H7 (cell line): ENCODE measurements around the gene CDH23. TPM values are rescaled to one million over a fixed set of nuclear protein-coding genes. Genes with fewer than 3 reads are reported as not detected.

Experiments
- DNase-seq: peaks from one replicate; pipeline ENCODE4 v3.0.0; 2012
- H3K27me3 ChIP-seq: 2 replicates; pipeline ENCODE4 v1.6.0; 2011; ENCODE audit warnings: mild to moderate bottlenecking, low read length; ENCODE audit not compliant: control insufficient read depth, insufficient read depth
- H3K36me3 ChIP-seq: replicated peaks from 2 replicates; pipeline ENCODE4 v1.5.1; 2011; ENCODE audit warnings: low read length; ENCODE audit not compliant: control insufficient read depth, insufficient read depth
- H3K4me3 ChIP-seq: 2 replicates; pipeline ENCODE4 v1.5.1; 2011; ENCODE audit warnings: low read depth, mild to moderate bottlenecking, control low read depth, low read length, moderate library complexity; ENCODE audit not compliant: insufficient read depth
- total RNA-seq: library from RNA; depleted of rRNA; stranded (reverse); fragments of >200 nt; shearing (Covaris generic); gene quantifications from 2 replicates; pipeline ENCODE4 v1.2.3, GENCODE V29; 2014

The CDH23 gene
- total RNA-seq, 1 experiment from 2014 or later: 4.5 TPM

DNA sequence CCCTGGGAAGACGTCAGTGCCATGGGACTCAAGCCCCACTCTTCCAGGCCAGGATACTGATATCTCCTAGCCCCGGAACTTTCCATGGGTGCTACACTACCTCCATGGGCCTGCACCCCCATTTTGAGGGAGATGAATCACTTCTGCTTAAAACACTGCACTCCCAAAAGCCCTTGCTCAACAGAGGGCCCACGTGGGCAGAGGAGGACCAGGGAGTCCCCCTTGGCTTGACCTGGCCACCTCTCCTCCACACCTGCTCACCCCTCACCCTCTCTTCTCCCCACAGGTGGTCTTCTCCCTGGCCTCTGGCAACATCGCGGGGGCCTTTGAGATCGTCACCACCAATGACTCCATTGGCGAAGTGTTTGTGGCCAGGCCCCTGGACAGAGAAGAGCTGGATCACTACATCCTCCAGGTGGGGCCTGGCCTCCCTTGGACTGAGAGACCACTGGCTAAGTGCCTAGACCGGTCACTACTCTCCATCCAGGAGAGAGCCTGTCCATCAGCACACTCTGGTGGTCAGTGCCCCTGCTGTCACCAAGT lies 342.7 kb downstream of the CDH23 start:
- H3K4me3 ChIP-seq: no peak overlapping the region
- H3K36me3 ChIP-seq: no peaks in the 10 kb centered on the region
- no peak for DNase-seq
- H3K27me3 ChIP-seq: no peaks in the 10 kb centered on the region

DNA sequence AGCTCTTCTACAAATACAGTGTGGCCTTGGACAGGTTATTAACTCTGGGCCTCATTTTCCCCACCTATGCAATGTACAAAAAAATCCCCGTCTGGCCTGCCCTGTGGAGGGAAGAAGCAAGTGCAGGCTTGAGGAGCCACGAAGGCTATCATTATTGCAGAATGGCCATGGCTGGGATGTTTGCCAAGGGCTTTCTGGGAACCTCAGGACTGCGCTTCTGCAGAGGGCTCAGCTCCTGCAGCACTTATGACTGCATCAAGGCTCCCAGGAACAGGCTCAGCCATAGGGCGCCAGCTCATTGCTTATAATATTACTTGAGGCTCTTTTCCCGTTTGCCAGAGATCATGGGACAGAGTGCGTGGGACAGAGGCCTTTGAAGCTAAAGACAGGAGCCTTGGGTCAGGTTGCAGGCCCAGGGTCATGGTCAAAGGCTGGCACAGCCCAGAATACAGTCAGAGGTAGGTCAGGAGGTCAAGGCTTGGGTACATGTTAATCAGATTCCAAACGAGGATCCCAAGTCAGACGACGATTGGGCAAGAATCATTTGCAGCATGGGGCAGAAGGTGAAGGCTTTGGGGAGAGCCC lies 343.4 kb downstream of the CDH23 start:
- no peak for DNase-seq
- H3K4me3 ChIP-seq: no peak overlapping the region
- H3K36me3 ChIP-seq: no peaks in the 10 kb centered on the region
- no peaks in the 10 kb centered on the region for H3K27me3 ChIP-seq

DNA sequence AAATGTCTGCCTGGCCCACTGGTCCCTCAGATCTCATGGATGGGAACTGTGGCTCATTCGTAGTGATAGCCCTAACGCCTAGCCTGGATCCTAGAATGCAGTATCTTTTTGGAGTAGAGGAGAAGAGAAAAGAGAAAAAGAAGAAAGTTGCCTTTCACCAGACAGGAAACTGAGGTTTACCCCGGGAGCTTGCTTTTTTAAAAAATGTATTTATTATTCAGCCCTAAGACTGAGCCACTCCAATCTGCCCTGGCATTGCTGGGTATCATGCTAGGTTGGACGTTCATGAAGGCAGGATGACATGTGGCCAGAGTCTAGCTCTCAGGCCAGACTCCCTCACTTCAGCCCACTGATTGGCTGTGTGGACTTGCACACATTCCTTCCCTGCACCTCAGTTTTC lies 344.3 kb downstream of the CDH23 start:
- no peaks in the 10 kb centered on the region for H3K36me3 ChIP-seq
- DNase-seq: no peak
- no peaks in the 10 kb centered on the region for H3K27me3 ChIP-seq
- H3K4me3 ChIP-seq: no peak overlapping the region

DNA sequence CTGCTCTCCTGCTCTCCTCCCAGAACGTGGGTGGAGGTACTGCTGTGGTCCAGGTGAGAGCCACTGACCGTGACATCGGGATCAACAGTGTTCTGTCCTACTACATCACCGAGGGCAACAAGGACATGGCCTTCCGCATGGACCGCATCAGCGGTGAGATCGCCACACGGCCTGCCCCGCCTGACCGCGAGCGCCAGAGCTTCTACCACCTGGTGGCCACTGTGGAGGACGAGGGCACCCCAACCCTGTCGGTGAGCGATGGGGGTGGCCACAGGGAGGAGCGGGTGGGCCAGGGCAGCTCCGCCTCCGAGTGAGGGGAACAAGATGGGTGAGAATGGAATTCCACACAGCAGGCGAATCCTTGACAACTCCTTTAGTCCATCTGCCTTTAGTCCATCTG lies 345.0 kb downstream of the CDH23 start:
- no peak for DNase-seq
- H3K4me3 ChIP-seq: no peak overlapping the region
- no peaks in the 10 kb centered on the region for H3K27me3 ChIP-seq
- H3K36me3 ChIP-seq: no peaks in the 10 kb centered on the region

DNA sequence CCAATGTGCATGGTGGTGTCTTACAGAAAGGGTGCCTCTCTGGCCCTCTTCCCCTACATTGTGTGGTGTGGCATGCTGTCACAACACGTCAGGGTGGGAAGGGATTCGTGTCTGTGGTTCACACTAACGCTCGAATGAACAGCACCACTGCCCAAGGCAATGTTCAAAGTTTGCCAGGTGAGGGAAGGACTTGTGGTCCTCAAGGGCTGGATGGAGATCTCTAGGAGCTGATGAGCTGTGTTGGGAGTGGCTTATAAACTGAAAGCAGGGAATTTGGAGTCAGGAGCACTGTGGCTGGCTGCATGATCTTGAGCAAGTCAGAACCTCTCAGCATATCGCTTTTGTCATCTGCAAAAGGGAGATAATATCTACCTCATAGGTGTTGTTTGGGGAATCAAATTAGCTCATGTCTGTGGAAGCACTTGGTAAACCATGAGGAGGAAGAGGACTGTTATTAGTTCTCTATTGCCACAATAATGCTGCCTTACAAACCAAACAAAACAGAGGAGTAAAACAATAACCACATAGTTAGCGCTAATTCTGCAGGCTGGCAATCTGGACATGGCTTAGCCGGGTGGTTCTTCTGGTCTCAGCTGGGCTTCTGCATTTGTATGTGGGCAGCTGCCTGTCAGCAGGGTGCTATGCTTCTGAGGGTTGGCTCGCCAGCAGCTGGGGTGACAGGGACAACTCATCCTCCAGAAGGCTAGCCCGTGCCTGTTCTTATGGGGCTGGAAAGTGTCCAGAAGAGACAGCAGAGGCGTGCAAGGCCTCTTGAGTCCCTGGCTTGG lies 345.8 kb downstream of the CDH23 start:
- no peaks in the 10 kb centered on the region for H3K27me3 ChIP-seq
- no peak overlapping the region for H3K4me3 ChIP-seq
- no peak for DNase-seq
- H3K36me3 ChIP-seq: no peaks in the 10 kb centered on the region

DNA sequence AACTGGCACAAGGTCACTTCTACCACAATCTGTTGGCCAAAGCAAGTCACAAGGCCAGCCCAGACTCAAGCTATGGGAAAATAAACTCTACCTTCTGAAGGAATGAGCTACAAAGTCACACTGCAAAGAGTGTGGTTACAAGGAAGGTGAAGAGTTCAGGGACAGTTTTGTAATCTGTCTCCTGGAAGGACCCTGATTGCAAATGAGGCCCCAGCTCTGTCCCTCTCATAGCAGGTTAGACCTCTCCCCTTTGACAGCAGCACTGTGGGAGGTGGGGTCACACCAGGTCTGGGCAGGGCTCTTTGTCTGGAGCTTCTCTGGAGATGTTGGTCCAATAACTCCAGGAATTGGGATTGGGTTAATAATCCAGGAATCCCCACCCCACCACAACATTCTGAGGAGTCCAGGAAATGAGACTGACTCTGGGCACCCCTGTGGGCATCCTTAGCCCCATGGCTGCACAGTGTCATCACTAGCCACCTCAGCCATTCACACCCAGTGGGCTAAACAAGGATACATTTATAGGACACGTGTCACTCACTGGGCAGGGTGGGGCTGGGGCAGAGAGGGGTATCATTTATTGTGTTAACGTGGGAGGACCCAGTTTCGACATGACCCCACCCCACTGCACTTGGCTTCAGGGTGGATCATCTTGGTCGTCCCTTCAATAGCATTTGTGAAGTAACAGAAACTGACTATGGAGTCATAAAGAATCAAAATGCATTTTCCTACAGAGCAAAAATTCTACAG lies 346.5 kb downstream of the CDH23 start:
- H3K27me3 ChIP-seq: no peaks in the 10 kb centered on the region
- no peak for DNase-seq
- no peak overlapping the region for H3K4me3 ChIP-seq

DNA sequence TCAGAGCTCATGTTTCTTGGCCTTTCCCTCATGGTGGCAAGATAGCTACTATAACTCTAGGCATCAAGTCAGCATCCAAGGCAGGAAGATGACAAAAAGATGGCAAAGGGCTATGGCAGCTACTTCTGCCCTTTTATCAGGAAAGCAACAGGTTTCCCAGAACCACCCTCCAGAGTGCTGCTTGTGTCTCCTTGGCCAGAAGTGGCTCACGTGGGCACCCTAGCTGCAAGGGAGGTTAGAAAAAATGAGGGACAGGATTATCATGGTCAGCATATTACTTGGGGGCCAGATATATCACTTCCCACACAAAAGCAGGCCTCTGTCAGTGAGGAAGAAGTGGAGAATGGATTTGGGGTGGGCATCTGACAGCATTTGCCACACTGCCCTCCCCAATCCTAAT lies 347.1 kb downstream of the CDH23 start:
- Histone ChIP-seq H3K4me3 (no peak overlapping the region), H3K36me3 (no peaks in the 10 kb centered on the region), H3K27me3 (no peaks in the 10 kb centered on the region)
- no peak for DNase-seq

More for the DNA sequence above, 346.5 kb downstream of the CDH23 start:
- no peaks in the 10 kb centered on the region for H3K36me3 ChIP-seq

DNA sequence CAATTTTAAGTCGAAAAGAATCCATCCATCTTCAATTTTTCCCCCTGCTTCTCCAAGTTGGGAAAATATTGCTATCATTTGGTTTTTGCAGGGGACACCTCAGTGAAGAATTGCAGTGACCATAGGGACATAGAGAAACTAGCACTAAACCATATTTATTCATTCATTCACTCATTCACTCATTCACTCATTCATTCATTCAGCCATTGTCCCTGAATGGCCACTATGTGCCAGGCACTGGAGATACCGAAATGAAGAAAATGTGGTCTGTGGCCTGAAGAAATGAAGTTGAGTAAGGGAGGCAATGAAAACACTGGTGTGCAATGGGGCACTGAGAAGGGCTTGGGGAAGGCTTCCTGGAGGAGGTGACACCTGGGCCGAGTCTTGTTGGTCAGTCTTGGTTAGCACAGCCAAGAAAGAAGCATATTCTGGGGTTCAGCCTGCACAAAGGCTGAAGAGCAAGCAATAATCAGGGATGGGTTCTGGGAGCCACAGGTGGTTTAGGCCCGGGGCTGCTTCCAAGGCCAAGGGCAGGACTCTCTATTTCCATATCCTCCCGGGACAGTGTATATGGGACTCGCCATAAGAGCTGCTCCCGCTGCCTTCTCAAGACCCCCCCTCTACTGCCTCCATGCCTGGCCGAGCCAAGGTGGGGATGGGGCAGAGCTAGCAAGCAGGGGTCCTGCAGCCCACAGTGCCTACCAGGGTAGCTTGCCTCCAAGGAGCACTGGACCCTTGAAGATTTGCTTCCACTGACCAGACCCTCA lies 348.4 kb downstream of the CDH23 start:
- Histone ChIP-seq H3K36me3 (no peaks in the 10 kb centered on the region), H3K4me3 (no peak overlapping the region), H3K27me3 (no peaks in the 10 kb centered on the region)
- no peak for DNase-seq

DNA sequence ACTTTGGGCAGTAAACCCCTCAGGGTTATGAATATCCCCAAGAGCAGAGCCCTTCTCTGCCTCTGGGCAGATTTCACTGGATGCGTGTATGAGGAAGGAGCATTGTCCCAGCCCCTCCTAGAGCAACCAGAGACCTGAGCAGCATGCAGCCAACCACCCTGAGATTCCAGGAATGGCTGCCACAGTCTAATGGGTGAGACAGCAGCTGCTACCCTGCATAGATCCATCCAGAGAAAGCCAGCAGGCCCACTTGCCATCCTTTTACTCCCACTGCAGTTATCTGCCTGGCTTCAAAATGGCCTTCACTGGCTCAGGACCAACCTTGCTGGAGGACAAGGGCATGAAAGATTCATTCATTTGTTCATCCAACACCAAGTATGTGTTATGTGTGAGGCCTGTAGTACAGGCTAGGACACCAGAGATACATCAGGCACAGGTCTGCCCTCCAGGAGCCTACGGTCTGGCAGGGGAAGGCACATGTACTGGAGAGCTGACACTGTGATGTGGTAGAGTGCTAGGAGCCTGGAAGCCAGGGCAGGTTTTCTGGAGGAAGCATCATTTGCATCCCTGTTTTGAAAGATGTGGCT lies 349.0 kb downstream of the CDH23 start:
- Histone ChIP-seq H3K27me3 (no peaks in the 10 kb centered on the region), H3K36me3 (no peaks in the 10 kb centered on the region), H3K4me3 (no peak overlapping the region)
- DNase-seq: no peak

DNA sequence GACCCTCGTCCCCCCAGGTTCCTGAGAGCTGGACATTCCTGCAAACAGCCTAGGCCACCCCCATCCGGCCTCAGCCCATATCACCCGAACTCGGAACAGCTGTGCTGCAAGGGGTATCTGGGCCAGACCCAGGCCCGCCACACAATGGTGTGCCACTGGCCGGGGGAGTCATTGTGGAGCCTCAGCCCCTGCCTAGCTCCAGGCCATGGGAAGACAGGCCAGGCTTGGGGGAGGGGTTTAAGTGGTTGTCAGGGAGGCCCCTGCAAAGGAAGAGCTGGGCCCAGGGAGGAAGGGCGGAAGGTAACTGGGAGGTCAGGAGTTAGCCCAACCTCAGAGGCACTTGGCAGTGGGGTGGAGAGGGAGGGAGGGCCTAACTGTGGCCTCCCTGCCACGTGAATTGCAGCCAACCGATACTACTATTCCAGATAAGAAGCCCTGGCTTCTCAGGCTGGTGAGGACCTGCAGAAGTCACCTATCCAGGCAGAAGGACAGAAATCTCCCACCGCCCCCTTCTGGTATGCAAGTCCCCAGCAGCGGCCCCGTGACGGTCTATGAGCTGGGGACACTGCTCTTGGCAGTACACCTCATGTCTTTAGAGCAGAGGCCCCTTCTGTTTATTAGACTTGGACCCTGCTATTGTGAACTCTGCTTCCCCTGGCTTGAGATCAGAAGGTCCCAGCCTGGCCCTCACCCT lies 349.8 kb downstream of the CDH23 start:
- no peak overlapping the region for H3K4me3 ChIP-seq
- no peaks in the 10 kb centered on the region for H3K27me3 ChIP-seq
- H3K36me3 ChIP-seq: no peaks in the 10 kb centered on the region
- DNase-seq: peak; percentile 80

DNA sequence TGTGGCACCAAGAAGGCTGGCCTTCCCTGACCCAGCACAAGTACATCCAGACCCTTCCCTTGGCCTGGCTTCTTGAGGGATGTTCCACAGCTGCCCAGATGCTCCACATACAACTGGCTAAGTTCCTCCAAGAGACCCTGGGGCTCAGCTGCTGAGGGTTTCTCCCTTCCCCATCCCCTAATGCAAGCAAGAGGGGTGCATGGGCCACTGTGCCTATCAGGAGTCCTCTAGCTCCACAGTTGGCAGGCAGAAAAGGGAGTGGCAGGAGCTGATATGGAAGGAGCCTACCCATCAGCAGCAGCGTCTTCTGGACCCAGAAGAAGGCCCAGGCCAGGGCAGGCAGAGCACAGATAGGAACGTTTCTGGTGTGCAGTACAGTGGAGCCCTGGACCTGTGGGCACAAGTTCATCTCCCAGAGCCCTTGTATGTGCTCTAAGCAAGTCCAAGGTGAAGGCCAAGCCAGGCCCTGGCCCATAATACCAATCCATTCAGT lies 350.4 kb downstream of the CDH23 start:
- H3K4me3 ChIP-seq: no peak overlapping the region
- DNase-seq: no peak
- H3K36me3 ChIP-seq: no peaks in the 10 kb centered on the region
- H3K27me3 ChIP-seq: no peaks in the 10 kb centered on the region

DNA sequence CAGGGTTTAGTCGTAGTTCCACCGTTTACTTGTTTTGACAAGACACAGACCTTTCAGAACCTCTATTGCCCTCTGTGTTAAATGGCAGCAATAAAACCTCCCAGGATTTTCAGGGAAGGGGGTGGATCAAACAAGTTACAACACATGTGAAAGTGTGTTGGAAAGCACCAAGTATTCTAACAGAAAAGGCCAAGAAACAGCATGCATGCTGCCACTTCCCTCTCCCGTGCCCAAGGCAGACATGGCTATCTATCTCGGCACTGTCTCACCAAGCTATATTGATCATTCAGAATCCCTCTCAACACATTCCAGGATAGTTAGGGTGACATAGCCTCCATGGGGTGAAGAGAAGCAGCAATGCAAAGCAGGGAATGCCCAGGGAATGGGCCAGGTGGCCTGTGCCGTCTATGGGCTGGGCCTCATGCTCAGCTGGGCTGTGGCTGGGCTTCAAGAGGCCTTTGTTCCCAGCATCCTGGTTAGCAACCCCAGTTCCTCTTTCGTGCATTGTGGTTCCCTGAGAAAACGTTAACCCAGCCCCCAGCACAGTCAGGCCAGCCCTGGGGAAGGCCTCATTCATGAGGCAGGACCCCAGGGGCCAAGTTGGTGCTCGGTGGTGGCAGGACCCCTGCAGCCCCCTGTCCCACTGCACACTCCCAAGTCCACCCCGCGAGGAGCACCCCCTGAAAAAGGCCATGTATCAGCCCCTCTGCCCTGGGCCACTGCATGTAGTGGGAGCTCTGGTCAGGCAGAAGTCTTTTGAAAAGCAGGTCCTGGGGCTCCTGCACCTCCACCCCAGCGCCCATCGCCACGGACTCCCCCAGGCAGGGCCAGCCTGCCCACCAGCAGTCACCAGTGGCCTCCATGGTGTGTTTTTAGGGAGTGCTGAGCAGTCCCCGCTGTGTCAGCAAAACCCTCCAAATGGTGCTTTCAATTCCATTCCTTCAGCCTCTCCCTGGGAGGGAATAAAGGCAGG lies 351.1 kb downstream of the CDH23 start:
- Histone ChIP-seq H3K4me3 (no peak overlapping the region), H3K36me3 (no peaks in the 10 kb centered on the region), H3K27me3 (no peaks in the 10 kb centered on the region)
- DNase-seq: peak; percentile 68
